Measurements from ENCODE around the gene MAP9.
"Not testable (repeated sequence)": the region's sequence is repeated elsewhere in the genome, so short reads cannot be mapped to it uniquely, and the experiment has no call there.

The MAP9 gene

DNA sequence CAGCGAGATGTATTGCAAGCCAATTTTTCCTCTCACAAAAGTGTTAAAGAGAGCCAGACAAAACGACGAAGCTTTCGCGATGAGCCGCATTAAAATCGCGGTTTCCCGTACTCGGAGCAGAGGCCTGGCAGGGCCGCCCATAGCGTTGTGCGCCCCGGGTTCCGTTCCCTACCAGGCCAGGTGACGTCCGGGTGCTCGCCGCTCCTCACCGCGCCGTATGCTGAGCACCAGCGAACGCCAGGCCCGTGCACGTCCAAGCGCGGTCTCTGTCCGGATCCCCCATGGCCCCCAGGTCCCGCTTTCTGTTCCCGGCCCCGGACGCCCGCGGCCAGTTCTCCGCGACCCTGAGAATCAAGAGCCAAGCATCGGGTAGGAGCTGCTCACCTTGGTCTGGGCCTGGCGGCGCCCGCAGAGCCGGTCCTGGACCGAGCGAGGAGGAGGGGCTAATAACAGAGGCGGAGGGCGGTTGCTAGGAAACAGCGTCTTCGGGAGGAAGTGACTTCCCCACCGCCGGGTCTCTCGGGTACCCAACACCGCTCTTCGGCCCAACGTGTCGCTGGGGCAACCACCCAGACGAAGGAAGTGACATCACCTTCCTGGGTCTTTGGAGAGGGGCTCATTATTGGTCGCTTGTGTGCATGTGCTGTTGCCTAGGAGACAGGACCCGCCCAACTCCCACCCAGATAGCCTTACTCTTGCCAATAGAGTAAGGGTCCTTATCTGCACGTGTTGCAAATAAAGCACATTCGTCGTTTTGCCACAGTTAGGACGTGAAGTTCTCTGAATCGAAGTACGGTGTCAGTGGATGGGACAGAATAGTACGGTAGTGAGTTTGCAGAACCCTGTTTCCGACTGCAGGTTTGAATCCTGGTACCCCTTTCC lies at the start of gene MAP9:
Gene MAP9 (minus strand): TSS at position 579 of the 882 bp plus-strand sequence. CDS start 1,115 bp downstream, outside the sequence.
- TF ChIP-seq, protein P1, sequence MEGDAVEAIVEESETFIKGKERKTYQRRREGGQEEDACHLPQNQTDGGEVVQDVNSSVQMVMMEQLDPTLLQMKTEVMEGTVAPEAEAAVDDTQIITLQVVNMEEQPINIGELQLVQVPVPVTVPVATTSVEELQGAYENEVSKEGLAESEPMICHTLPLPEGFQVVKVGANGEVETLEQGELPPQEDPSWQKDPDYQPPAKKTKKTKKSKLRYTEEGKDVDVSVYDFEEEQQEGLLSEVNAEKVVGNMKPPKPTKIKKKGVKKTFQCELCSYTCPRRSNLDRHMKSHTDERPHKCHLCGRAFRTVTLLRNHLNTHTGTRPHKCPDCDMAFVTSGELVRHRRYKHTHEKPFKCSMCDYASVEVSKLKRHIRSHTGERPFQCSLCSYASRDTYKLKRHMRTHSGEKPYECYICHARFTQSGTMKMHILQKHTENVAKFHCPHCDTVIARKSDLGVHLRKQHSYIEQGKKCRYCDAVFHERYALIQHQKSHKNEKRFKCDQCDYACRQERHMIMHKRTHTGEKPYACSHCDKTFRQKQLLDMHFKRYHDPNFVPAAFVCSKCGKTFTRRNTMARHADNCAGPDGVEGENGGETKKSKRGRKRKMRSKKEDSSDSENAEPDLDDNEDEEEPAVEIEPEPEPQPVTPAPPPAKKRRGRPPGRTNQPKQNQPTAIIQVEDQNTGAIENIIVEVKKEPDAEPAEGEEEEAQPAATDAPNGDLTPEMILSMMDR (conservative IDR thresholded peaks at IDR 0.05; ENCODE audit: control insufficient read depth, insufficient read depth, low read depth, low read length): no peak
- peak; percentile 95 for DNase-seq (ENCODE audit: low read depth)
- H3K4me3 ChIP-seq (ENCODE audit: control insufficient read depth, low read depth, low read length): peak within 1 kb of the TSS; percentile 82

DNA sequence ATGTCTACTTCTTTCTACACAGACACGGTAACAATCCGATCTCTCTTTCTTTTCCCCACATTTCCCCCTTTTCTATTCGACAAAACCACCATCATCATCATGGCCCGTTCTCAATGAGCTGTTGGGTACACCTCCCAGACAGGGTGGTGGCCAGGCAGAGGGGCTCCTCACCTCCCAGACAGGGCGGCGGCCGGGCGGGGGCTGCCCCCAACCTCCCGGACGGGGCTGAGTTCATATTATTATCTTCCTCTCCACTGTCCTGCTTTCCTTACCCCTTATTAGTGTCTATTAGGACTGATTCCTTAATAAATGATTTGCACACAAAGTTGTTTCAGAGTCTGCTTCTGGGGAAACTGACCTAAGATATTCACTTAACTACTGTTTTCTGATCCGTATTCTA lies 48.0 kb upstream of the MAP9 start:
- not testable (repeated sequence) for DNase-seq (ENCODE audit: low read depth); H3K4me3 ChIP-seq (ENCODE audit: control insufficient read depth, low read depth, low read length)

DNA sequence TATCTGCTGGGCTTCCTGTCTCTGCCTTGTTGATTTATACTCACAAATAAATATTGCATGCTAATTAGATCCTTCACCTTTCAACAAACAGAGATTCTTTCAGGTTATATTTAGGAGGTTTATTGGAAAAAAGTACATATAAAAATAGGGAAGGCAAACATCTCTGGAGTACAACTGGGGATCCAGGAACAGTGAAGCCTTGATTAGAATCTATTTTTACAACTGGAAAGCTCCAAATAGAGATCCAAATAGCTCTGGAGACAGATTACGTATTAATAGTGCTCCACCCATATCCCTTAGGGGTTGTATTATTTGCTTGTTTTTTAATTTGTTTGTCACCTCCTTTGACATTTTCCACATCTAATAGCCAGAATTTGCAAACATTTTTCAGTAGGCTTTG lies 46.9 kb upstream of the MAP9 start:
- no peak overlapping the region for H3K4me3 ChIP-seq (ENCODE audit: control insufficient read depth, low read depth, low read length)
- no peak for DNase-seq (ENCODE audit: low read depth)
- TF ChIP-seq, protein P1 (conservative IDR thresholded peaks at IDR 0.05; ENCODE audit: control insufficient read depth, insufficient read depth, low read depth, low read length): no peak

DNA sequence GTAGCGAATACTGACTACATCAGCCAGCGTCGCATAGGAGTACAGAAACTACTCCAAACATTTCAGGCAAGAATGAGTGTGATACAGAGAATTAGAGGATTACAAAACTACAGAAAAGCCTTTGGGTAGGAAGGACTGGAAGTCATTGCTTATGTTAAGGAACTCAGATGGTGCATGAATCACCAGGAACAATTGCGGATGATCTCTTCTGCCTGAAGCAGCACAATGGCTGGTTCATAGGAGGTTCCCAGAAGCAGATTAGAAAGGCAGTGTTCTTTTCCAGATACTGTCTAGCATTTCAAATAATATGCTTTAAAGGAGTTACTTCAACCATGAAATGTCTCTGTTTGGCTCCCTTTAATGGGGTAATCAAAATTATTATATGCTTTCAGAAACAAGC lies 42.5 kb upstream of the MAP9 start:
- H3K4me3 ChIP-seq (ENCODE audit: control insufficient read depth, low read depth, low read length): no peak overlapping the region
- DNase-seq (ENCODE audit: low read depth): peak; percentile 45
- TF ChIP-seq, protein P1 (conservative IDR thresholded peaks at IDR 0.05; ENCODE audit: control insufficient read depth, insufficient read depth, low read depth, low read length): no peak

DNA sequence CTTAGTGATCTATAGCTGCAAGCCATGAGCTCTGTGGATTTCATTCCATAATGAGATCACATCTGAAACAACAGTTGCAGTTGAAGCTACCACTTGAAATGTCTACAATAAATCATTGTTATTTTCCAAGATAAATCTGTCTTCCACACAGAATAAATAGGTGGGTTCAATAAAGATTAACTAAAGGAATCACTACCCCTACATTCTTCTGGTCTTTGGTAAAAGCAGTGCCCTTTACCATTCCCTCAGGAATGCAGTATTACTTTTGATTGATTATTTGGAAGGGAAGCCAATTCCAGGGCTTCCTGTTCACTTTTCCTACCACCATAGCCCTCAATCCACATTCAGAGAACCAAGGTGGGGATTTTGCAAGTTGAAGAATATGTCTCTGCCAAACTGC lies 38.9 kb upstream of the MAP9 start:
- DNase-seq (ENCODE audit: low read depth): no peak
- TF ChIP-seq, protein P1 (conservative IDR thresholded peaks at IDR 0.05; ENCODE audit: control insufficient read depth, insufficient read depth, low read depth, low read length): no peak

DNA sequence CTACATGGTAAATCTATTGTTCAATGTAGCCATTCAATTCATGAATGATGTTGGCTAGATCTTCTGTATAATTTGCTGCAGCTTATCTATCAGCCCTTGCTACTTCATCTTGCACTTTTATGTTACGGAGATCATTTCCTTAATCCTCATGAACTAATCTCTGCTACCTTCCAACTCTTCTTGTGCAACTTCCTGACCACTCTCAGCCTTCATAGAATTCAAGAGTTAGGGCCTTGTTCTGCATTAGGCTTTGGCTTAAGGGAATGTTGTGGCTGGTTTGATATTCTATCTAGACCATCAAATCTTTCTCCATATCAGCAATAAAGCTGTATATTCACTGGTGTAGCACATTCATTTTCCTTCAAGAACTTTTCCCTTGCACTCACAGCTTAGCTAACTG lies 36.7 kb upstream of the MAP9 start:
- H3K4me3 ChIP-seq (ENCODE audit: control insufficient read depth, low read depth, low read length): no peak overlapping the region
- no peak for DNase-seq (ENCODE audit: low read depth)
- TF ChIP-seq, protein P1 (conservative IDR thresholded peaks at IDR 0.05; ENCODE audit: control insufficient read depth, insufficient read depth, low read depth, low read length): no peak

More for the DNA sequence above, 38.9 kb upstream of the MAP9 start:
- no peak overlapping the region for H3K4me3 ChIP-seq (ENCODE audit: control insufficient read depth, low read depth, low read length)

DNA sequence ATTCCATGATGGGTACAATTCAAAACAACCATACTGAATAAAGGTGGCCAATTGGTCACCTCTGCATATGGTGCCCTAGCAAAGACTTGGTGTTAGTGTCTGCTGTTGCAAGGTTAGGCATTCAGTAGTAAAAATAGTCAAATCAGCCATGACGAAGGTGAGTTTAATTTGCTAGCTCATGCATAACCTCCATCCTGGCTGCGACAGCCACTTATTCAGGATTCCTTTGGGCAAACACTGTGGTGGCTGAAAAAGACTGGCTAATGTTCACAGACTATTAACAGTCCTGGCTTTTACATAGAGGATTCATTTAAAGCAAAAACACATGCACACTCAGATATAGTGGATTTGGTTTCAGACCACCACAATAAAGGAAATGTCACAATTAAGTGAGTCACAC lies 34.8 kb upstream of the MAP9 start:
- no peak for DNase-seq (ENCODE audit: low read depth)
- H3K4me3 ChIP-seq (ENCODE audit: control insufficient read depth, low read depth, low read length): no peak overlapping the region
- TF ChIP-seq, protein P1 (conservative IDR thresholded peaks at IDR 0.05; ENCODE audit: control insufficient read depth, insufficient read depth, low read depth, low read length): no peak

Measured in fibroblast of mammary gland (primary cell).